GM13977 (cell line): ENCODE measurements around the gene NTN1.

Source experiments
- DNase-seq: peaks from one replicate; pipeline ENCODE4 v3.0.0; 2012; ENCODE audit warnings: low spot score
- CTCF ChIP-seq: IDR thresholded peaks from 2 replicates; pipeline ENCODE4 v1.5.1; 2012; ENCODE audit warnings: mild to moderate bottlenecking, control low read depth; ENCODE audit not compliant: insufficient read depth; ENCODE audit errors: extremely low read depth, missing control alignments
- in situ Hi-C: fragments of 300-500 bp; cut with MboI; formaldehyde crosslinking; loops from one replicate; pipeline ENCODE4 v1.12.0; 2022; ENCODE audit warnings: low sequenced_read_pairs, low pct_unique_long_range_greater_than_20kb, mixed read lengths, inconsistent platforms; ENCODE audit not compliant: unreplicated experiment

Gene NTN1

GRCh38 chr17:9011001-9011400, 10.3 kb upstream of the NTN1 start:
- DNase-seq = no peak
- in situ Hi-C loops = no loop called here
- TF ChIP-seq CTCF = no peak

- in situ Hi-C loops = no loop called here
- DNase-seq = no peak
- TF ChIP-seq CTCF = no peak
These were observed 4.3 kb upstream of the NTN1 start for GRCh38 chr17:9016941-9017552.

GRCh38 chr17:9018726-9019125, 2.6 kb upstream of the NTN1 start:
- TF ChIP-seq CTCF = no peak
- no peak for DNase-seq
- in situ Hi-C loops = no loop called here

- peak; percentile 44 for DNase-seq
- no peak for TF ChIP-seq CTCF
- in situ Hi-C loops = no loop called here
These were observed 1.1 kb upstream of the NTN1 start for GRCh38 chr17:9020096-9020823.

GRCh38 chr17:9020824-9021157, 519 bp upstream of the NTN1 start:
- no peak for TF ChIP-seq CTCF
- no peak for DNase-seq
- in situ Hi-C loops = no loop called here

- no peak for TF ChIP-seq CTCF
- in situ Hi-C loops = no loop called here
- DNase-seq = peak; percentile 64
These were observed 772 bp downstream of the NTN1 start for GRCh38 chr17:9021992-9022572.
